ENCODE measurements around the gene IL1A. TPM values are rescaled to one million over a fixed set of nuclear protein-coding genes. Genes with fewer than 3 reads are reported as not detected.

Gene IL1A
- total RNA-seq, 1 donor from 2014 or later, result 82.7 TPM

DNA sequence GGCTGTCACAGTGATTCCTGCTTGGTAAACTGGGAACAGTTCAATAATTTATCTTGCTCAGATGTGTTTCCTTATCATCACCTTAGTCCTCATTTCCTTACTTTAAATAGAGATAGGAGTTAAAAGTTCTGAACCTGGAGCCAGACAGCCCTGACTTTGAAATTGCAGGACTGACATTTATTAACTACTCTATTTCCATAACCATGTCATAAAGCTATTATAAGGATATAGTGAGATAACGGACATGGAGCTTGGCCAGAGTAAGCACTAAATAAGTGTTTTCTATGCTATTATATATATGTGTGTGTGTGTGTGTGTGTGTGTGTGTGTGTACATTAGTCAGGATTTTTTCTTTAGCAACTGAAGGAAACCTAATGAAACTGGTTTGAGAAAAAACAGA is 50.4 kb downstream of the IL1A start:
- no peak overlapping the region for H3K4me3 ChIP-seq (ENCODE audit: low read depth, low read length)
- TF ChIP-seq CTCF (IDR thresholded peaks at IDR 0.05; ENCODE audit: insufficient read depth, low read length, severe bottlenecking), result no peak
- DNase-seq (ENCODE audit: low read depth) (no peak), FAIRE-seq (no peak)
- H3K27me3 ChIP-seq (ENCODE audit: control insufficient read depth, insufficient read depth, low read length), result no peaks in the 10 kb centered on the region
- H3K36me3 ChIP-seq (ENCODE audit: control insufficient read depth, insufficient read depth, low read length), result no peaks in the 10 kb centered on the region

DNA sequence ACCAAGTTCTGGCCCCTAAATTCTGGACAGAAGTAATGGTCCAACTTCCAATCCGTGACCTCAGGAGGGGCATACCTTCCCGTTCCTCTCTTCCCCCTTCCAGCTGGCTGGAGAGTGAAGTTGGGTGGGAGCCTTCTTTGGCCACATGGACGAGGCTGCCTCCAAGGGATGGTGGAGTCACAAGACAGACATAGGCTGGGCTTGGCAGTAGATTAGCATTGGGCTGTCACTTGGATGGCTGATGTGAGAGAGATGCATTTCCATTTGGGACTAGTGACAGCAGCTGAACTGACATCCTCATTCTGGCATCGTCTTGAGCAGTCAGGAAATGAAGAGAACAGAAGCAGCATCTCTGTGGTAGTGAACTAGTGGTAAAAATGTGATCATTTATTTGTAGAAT is 50.8 kb downstream of the IL1A start:
- Histone ChIP-seq H3K27me3 (ENCODE audit: control insufficient read depth, insufficient read depth, low read length) (no peaks in the 10 kb centered on the region), H3K36me3 (ENCODE audit: control insufficient read depth, insufficient read depth, low read length) (no peaks in the 10 kb centered on the region), H3K4me3 (ENCODE audit: low read depth, low read length) (no peak overlapping the region)
- no peak for TF ChIP-seq CTCF (IDR thresholded peaks at IDR 0.05; ENCODE audit: insufficient read depth, low read length, severe bottlenecking)
- FAIRE-seq, result no peak
- DNase-seq (ENCODE audit: low read depth), result no peak

GRCh38 chr2:112731479-112731878 is 52.8 kb downstream of the IL1A start:
- Histone ChIP-seq H3K36me3 (ENCODE audit: control insufficient read depth, insufficient read depth, low read length) (no peaks in the 10 kb centered on the region), H3K27me3 (ENCODE audit: control insufficient read depth, insufficient read depth, low read length) (no peaks in the 10 kb centered on the region), H3K4me3 (ENCODE audit: low read depth, low read length) (no peak overlapping the region)
- FAIRE-seq (no peak), DNase-seq (ENCODE audit: low read depth) (no peak)
- TF ChIP-seq CTCF (IDR thresholded peaks at IDR 0.05; ENCODE audit: insufficient read depth, low read length, severe bottlenecking), result no peak

DNA sequence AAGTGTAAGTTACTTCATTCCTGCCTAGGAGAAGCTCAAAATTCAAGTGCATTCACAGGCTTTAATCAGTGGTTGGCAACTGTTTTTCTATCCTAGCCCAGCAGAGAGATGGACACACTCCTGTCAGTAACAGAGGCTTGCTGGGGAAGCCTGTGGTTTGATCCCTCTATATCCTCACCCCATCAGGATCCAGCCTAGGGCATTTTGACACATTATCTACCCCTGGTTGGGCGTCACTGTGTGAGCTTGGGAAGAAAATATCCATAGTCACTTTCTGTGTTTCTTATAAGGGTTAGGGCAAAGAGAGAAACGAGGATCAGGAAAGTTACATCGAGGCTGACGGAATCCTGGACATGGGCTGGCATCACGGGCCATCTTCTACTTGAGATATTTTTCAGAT is 53.5 kb downstream of the IL1A start:
- no peaks in the 10 kb centered on the region for H3K36me3 ChIP-seq (ENCODE audit: control insufficient read depth, insufficient read depth, low read length)
- FAIRE-seq (no peak), DNase-seq (ENCODE audit: low read depth) (no peak)
- H3K27me3 ChIP-seq (ENCODE audit: control insufficient read depth, insufficient read depth, low read length), result no peaks in the 10 kb centered on the region
- H3K4me3 ChIP-seq (ENCODE audit: low read depth, low read length), result no peak overlapping the region
- no peak for TF ChIP-seq CTCF (IDR thresholded peaks at IDR 0.05; ENCODE audit: insufficient read depth, low read length, severe bottlenecking)

GRCh38 chr2:112730216-112730615 is 54.1 kb downstream of the IL1A start:
- TF ChIP-seq CTCF (IDR thresholded peaks at IDR 0.05; ENCODE audit: insufficient read depth, low read length, severe bottlenecking), result no peak
- FAIRE-seq (no peak), DNase-seq (ENCODE audit: low read depth) (no peak)
- Histone ChIP-seq H3K27me3 (ENCODE audit: control insufficient read depth, insufficient read depth, low read length) (no peaks in the 10 kb centered on the region), H3K4me3 (ENCODE audit: low read depth, low read length) (no peak overlapping the region), H3K36me3 (ENCODE audit: control insufficient read depth, insufficient read depth, low read length) (no peaks in the 10 kb centered on the region)

DNA sequence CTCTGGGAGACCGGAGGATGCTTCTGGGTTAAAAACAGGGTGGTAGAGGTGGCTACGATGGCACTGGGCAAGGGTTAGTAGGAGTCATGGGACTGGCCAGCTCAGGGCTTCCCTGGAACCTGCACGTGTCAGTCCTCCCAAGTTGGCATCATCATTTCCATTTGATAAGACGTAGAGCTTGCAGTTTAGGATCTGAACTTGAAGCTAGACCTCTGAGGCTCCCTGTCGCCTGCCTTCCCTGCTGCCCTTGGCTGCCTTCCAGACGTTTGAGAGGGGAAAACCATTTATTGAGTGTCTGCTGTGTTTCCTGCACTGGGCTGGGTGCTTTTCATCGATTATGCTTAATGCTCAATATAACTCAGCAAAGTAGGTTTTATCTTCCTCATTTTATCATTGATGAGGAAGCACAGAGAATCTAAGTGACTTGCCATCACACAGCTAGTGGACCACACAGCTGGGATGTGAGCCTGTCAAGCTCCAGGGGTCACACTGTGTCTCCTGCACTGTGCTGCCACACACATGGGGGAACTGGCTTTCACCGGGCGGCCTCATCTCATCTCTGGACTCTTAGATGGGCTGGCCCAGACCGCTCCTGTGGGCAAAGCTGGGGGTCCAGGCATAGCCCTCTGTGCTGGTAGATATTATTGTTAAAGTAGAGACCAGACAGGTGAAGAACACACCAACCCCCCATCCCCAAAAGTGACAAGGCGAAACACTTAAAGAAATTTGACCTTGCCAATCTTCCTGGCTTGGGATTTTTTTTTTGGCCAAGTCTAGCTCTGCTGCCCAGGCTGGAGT is 55.7 kb downstream of the IL1A start:
- no peak for FAIRE-seq
- Histone ChIP-seq H3K4me3 (ENCODE audit: low read depth, low read length) (no peak overlapping the region), H3K36me3 (ENCODE audit: control insufficient read depth, insufficient read depth, low read length) (no peaks in the 10 kb centered on the region), H3K27me3 (ENCODE audit: control insufficient read depth, insufficient read depth, low read length) (no peaks in the 10 kb centered on the region)
- no peak for DNase-seq (ENCODE audit: low read depth)
- TF ChIP-seq CTCF (IDR thresholded peaks at IDR 0.05; ENCODE audit: insufficient read depth, low read length, severe bottlenecking), result no peak

All from bronchial epithelial cell (primary cell).